ENCODE results near the gene PHF19.
A peak's percentile ranks its signal among the peaks of the same experiment; 100 is the strongest.

PHF19 gene

GRCh38 chr9:120891884-120892747, 15.1 kb upstream of the PHF19 start:
- DNase-seq = no peak

- peak; percentile 59 to 61 for DNase-seq
Observed at GRCh38 chr9:120891245-120891883, 14.4 kb upstream of the PHF19 start.

- DNase-seq = peak; percentile 42 to 67
Observed at GRCh38 chr9:120890320-120891244, 13.6 kb upstream of the PHF19 start.

DNA sequence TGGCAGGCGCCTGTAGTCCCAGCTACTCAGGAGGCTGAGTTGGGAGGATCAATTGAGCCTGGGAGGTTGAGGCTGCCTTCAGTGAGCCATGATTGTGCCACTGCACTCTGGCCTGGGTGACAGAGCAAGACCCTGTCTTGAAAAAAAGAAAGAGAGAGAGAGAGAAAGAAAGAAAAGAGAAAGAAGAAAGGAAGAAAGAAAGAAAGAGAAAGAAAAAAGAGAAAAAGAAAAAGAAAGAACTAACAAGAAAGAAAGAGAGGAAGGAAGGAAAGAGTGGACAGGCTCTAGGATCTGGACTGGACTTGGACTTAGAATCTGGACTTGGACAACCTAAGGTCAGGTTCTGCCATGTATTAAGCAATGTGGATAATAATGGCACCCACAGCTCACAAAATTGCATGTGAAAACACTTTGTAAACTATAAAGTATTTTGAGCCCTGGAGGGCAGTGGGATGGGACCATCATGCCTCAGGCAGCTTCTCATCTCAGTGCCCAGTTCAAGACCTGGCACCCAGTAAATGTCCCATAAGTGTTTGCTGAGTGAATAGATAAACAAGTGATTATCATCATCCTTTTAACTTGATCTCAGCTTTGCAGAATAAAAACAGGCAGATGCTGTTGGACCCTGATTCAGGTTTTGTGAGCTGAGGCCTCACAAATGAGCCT, 12.8 kb upstream of the PHF19 start:
- DNase-seq = no peak

DNA sequence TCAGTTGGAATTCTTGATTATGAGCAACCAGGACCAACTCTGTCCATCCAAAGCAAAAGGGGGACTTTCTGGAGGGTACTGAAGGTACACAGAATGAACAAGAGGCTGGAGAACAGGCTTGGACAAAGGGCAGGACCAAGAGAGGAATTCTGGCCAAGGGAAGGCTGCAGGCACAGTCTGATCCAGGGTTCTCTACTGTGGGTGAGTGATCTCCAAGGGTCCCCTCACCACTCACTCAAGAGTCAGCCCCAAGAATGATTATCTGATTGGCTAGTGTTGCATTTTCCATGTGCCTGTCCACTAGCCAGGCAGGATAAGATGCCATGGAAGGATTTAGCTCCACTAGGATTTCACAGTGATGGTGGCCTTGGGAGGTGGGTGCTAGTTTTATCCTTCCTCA, 11.6 kb upstream of the PHF19 start:
- no peak for DNase-seq

DNA sequence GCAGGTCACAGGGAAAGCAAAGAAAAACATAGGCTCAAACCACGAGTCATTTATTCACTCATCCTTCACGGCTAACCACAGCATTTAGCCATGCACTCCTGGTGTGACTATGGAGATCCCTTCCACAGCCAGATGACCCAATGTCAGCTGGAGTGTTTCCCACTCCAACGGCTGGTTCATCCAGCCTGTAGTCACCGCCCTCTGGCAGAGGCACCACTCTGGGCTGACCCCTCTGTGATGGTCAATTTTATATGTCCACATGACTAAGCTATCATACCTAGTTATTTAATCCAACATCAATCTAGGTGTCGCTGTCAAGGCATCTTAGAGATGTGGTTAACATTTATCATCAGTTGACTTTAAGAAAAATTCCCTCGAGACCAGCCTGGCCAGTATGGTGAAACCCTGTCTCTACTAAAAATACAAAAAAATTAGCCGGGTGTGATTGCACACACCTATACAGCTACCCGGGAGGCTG, 9.5 kb upstream of the PHF19 start:
- DNase-seq = no peak

GRCh38 chr9:120885958-120886357, 9.0 kb upstream of the PHF19 start:
- no peak for DNase-seq

- DNase-seq = no peak
Observed at GRCh38 chr9:120885457-120885856, 8.5 kb upstream of the PHF19 start.

- no peak for DNase-seq
Observed at GRCh38 chr9:120883608-120883996, 6.6 kb upstream of the PHF19 start.

DNA sequence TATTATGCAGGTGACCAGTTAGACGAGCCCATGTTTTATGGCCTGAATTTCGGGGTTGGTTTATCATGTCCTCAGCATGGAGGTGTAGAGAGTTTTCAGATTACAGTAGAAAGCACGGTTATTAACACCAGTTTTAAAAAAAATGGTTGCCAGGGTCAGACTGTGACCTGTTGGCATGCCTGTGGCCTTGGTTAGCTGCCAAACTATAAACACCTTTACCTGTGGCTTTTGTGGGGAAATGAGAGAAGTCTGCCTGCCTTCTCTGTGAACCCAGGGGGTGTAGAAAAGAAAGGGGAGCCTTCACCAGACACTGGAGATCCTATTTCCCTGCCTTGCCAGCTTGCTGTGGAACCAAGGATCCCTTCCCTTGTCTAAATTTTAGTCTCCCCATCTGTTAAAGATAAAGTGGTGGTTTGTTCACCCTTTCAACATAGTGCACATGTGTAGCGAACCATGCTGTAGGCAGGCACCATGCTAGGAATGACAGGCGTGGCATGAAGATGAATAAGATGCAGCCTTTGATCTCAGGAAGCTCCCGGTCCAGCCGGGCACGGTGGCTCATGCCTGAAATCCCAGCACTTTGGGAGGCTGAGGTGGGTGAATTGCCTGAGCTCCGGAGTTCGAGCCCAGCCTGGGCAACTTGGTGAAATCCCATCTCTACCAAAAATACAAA, 6.1 kb upstream of the PHF19 start:
- no peak for DNase-seq

DNA sequence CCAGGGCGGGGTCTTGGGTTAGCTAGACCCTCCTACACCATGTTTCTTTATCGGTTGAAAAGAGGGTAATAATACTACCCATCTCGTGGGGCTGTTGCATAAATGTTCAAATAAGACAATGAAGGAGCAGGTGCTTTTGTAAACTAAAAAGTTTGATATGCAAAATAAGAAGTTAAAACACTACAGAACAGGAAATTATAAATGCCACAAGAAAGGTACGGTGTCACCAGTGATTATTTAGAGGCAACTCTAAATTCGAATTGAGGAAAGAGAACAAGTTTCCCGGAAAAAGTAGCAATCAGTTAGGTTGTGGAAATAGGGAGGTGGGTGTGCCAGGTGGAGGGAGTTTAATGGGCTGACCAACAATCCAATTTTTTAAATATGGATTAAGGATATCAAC, 2.5 kb upstream of the PHF19 start:
- no peak for DNase-seq

DNA sequence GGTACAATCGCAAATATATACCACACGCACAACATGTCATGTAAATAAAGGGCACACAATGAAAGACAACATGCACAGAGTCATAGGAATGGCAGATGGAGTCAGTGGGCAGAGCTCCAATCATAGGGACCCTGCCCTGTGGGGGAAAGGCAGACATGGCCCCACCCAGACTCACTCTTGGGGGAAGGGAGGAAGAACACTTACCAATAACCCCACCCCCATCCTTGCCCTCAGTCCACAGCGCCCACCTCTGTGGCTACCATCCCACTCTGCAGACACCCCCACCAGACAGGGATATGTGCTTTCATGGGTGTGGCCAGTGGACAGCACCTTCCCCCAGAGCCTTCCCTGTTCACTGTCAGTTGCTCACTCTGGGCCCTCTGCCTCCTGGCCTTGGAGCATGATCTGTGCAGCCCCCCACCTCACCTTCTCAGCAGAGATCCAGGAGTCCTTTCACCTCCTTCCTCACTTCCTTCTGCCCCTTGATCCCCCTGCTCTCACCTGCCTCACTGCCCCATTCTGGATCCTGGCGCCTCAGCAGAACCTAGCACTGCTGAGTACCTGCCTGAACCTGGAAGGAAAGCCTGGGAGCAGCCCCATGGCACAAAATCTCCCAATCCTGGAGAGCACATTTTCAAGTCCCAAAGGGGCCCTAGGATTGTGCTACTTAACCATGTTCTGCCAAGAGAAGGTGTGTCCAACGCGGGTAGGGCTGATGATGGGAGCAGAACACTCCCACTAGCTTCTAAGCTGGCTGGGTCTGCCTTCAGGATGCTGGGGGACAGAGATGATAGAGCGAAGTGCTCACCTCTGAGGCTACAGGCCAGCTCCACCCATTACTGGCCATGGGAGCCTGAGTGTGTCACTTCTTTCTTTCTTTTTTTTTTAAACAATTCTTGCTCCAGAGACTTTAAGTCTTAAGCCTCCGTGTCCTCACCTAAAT, 1.5 kb upstream of the PHF19 start:
- DNase-seq = no peak

GRCh38 chr9:120877276-120878034, 467 bp upstream of the PHF19 start:
- DNase-seq = peak; percentile 69 to 70

- peak; percentile 88 for DNase-seq
Observed at GRCh38 chr9:120875954-120876841, 790 bp downstream of the PHF19 start.

- no peak for DNase-seq
Observed at GRCh38 chr9:120875643-120875953, 1.4 kb downstream of the PHF19 start.

DNA sequence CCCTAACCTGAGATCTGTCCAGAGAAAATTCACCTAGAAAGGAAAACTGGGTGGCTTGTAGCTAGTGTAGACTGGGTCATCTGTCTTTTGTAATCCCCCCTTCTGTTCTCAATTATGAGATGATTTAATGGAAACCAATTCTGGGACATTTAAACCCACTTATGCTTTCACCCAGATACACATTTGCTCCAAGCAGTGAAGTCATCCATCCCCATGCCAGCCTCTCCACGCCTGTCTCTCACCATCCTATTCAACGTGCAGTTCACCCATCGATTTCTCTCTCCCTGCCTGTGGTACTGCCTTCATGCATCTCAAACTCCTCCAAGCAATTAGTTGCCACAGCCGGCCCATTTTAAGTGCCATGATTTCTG, 1.8 kb downstream of the PHF19 start:
- DNase-seq = no peak

DNA sequence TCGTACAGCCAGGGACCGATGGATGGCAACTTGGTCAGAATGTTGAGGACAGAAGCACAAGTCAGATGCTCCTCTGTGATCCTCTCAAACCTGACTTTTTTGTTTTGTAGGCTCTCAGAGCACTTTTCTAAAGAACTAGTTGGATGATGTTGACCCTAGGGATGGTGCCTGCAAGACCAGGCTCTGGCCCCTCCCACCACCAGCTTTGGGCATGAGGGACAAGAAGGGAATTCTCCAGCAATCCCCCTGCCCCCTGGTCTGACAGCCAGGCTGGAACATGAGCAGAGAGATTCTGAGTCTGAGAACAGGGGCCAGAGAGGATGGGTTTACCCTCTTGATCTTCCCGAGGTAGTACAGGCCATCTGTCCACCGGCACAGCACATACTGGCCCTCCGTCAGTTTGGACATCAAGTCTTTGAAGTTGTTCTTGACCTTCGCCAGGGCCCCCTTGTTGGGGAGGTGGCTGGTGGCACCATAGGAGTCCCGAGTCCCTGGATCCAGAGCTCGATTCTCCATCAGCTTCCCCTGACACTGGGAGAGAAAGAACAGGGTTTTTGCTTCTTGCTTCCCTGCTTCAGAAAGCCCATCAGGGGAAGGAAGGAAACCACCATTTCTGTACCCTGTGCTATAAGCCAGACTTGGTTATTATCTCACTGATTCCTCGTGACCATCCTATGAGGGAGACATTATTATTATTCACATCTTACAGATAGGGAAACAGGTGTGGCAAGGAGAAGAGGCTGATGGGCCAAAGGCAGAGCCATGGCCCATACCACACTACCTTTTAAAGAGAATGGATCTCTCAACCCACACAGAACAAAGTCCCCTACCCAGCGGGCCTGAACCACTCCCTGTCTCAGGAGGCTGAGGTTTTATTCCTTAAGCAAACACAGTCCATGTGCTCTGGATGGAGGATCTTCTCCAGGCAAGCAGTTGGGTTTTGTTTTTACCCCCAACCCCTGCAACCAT, 2.5 kb downstream of the PHF19 start:
- no peak for DNase-seq

GRCh38 chr9:120873512-120873911, 3.5 kb downstream of the PHF19 start:
- DNase-seq = no peak

Data from CD4-positive, alpha-beta T cell treated with Interleukin-1 beta for 1 hour (primary cell).